Measurements from ENCODE around the gene TBCC. TPM values are rescaled to one million over a fixed set of nuclear protein-coding genes. Genes with fewer than 3 reads are reported as not detected.
A peak's percentile ranks its signal among the peaks of the same experiment; 100 is the strongest.

Gene TBCC
- total RNA-seq, 6 experiments from 2014 or later: 20.6 to 25.2 (median 22.5) TPM

GRCh38 chr6:42766163-42766670 is 20.3 kb upstream of the TBCC start:
- Mint-ChIP-seq H3K27ac (peak overlapping the region; percentile 88), H3K4me3 (peak overlapping the region; percentile 60), H3K9me3 (no peaks in the 10 kb centered on the region), H3K4me1 (ENCODE audit: low read depth) (peaks cover 43% of the 10 kb centered on the region), H3K27me3 (ENCODE audit: insufficient read depth) (no peaks in the 10 kb centered on the region), H3K36me3 (ENCODE audit: low read depth) (no peaks in the 10 kb centered on the region)
- no peak for TF ChIP-seq CTCF (IDR thresholded peaks at IDR 0.05)
- peak; percentile 93 for DNase-seq

GRCh38 chr6:42764911-42765648 is 19.2 kb upstream of the TBCC start:
- peaks cover 43% of the 10 kb centered on the region for H3K4me1 Mint-ChIP-seq (ENCODE audit: low read depth)
- peak overlapping the region; percentile 41; the same call in 1 of the 2 replicates for H3K4me3 Mint-ChIP-seq
- peak overlapping the region; percentile 88 for H3K27ac Mint-ChIP-seq
- DNase-seq: no peak
- no peaks in the 10 kb centered on the region for H3K36me3 Mint-ChIP-seq (ENCODE audit: low read depth)
- TF ChIP-seq CTCF (IDR thresholded peaks at IDR 0.05): no peak
- no peaks in the 10 kb centered on the region for H3K9me3 Mint-ChIP-seq
- H3K27me3 Mint-ChIP-seq (ENCODE audit: insufficient read depth): no peaks in the 10 kb centered on the region

DNA sequence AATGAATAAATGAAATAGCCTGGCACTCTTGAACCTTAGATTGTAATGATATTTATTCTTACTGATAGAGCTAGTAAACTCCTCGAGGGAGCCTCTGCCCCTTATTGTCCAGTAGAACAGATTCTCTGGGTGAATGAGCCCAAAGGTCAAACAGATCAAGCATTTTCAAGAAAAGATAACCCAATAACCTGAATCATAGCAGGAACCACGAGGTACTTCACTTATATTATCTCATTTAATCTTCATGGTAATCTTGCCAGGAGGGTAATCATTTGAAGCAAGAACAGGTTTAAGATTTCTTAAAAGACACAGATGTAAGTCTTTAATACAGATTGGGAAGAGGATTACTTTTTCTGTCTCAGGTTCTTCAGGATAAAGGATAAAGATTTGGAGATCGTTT is 17.0 kb upstream of the TBCC start:
- Mint-ChIP-seq H3K36me3 (ENCODE audit: low read depth) (no peaks in the 10 kb centered on the region), H3K4me3 (no peak overlapping the region), H3K27me3 (ENCODE audit: insufficient read depth) (no peaks in the 10 kb centered on the region), H3K4me1 (ENCODE audit: low read depth) (peaks cover 33% of the 10 kb centered on the region), H3K27ac (no peak overlapping the region), H3K9me3 (no peaks in the 10 kb centered on the region)
- no peak for DNase-seq
- no peak for TF ChIP-seq CTCF (IDR thresholded peaks at IDR 0.05)

GRCh38 chr6:42762426-42762859 is 16.5 kb upstream of the TBCC start:
- H3K27ac Mint-ChIP-seq: no peak overlapping the region
- peaks cover 28% of the 10 kb centered on the region for H3K4me1 Mint-ChIP-seq (ENCODE audit: low read depth)
- no peaks in the 10 kb centered on the region for H3K36me3 Mint-ChIP-seq (ENCODE audit: low read depth)
- no peaks in the 10 kb centered on the region for H3K9me3 Mint-ChIP-seq
- no peaks in the 10 kb centered on the region for H3K27me3 Mint-ChIP-seq (ENCODE audit: insufficient read depth)
- DNase-seq: no peak
- H3K4me3 Mint-ChIP-seq: no peak overlapping the region
- no peak for TF ChIP-seq CTCF (IDR thresholded peaks at IDR 0.05)

DNA sequence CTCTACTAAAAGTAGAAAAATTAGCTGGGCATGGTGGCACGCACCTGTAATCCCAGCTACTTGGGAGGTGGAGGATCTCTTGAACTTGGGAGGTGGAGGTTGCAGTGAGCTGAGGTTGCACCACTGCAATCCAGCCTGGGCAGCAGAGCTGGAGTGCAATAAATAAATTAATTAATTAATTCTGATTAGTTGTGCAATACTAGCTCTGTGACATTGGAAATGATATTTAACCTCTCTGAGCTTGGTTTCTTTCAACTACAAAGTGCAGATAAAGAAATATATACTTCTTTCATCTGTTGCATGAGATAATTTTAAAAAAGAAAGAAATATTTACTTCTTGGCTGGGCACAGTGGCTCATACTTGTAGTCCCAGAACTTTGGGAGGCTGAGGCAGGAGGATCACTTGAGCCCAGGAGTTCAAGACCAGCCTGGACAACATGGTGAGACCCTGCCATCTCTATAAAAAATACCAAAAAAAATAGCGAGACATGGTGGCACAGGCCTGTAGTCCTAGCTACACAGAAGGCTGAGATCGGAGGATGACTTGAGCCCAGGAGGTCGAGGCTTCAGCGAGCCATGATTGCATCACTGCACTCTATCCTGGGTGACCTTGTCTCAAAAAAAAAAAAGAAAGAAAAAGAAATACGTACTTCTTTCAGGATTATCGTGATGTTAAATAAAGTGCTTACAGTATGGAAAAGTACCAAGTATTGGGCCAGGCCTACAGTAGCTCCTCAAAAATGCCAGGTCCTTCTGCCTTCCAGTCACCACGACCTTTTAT is 15.6 kb upstream of the TBCC start:
- TF ChIP-seq CTCF (IDR thresholded peaks at IDR 0.05): no peak
- DNase-seq: no peak
- H3K27ac Mint-ChIP-seq: no peak overlapping the region
- no peaks in the 10 kb centered on the region for H3K27me3 Mint-ChIP-seq (ENCODE audit: insufficient read depth)
- no peaks in the 10 kb centered on the region for H3K36me3 Mint-ChIP-seq (ENCODE audit: low read depth)
- H3K4me3 Mint-ChIP-seq: no peak overlapping the region
- no peaks in the 10 kb centered on the region for H3K9me3 Mint-ChIP-seq
- peaks cover 19% of the 10 kb centered on the region for H3K4me1 Mint-ChIP-seq (ENCODE audit: low read depth)

Data from HFFc6 (cell line).